HL-60 (cell line): Measurements from ENCODE around the gene TMEM101.
"Not testable (repeated sequence)": the region's sequence is repeated elsewhere in the genome, so short reads cannot be mapped to it uniquely, and the experiment has no call there.

ENCODE experiments used
- CTCF ChIP-seq: IDR thresholded peaks from one replicate; pipeline ENCODE4 v1.5.1; 2011; ENCODE audit warnings: low read length, control low read depth, inconsistent platforms; ENCODE audit not compliant: insufficient read depth
- GABPA ChIP-seq: IDR thresholded peaks from 2 replicates; pipeline ENCODE4 v1.6.1; 2012; ENCODE audit warnings: low read depth
- POLR2AphosphoS5 ChIP-seq: IDR thresholded peaks from 2 replicates; pipeline ENCODE4 v1.6.1; 2012; ENCODE audit warnings: low read depth
- REST ChIP-seq: IDR thresholded peaks from 2 replicates; pipeline ENCODE4 v1.6.1; 2012; ENCODE audit warnings: low read depth; ENCODE audit not compliant: insufficient replicate concordance
- SPI1 ChIP-seq: IDR thresholded peaks from 2 replicates; pipeline ENCODE4 v1.6.1; 2012; ENCODE audit warnings: low read depth, mild to moderate bottlenecking, borderline replicate concordance

- not testable (repeated sequence) for TF ChIP-seq CTCF, SPI1, POLR2AphosphoS5, GABPA, REST
Observed at GRCh38 chr17:44034688-44035087, 19.9 kb upstream of the TMEM101 start.
